GM08714 (cell line): ENCODE measurements around the gene LRFN2.

Source experiments
- H3K4me3 ChIP-seq: fragments of 200-500 bp; sonication (Bioruptor generic); 2 replicates; pipeline ENCODE4 v1.5.1; 2014; ENCODE audit warnings: mild to moderate bottlenecking, low read length, inconsistent platforms
- ZNF274 ChIP-seq: IDR thresholded peaks from 2 replicates; pipeline ENCODE4 v1.6.1; 2012; ENCODE audit warnings: mild to moderate bottlenecking, low read depth, low read length

Gene LRFN2

GRCh38 chr6:40386200-40386599 lies 201.0 kb downstream of the LRFN2 start:
- TF ChIP-seq ZNF274, result no peak

GRCh38 chr6:40383348-40384115 lies 203.6 kb downstream of the LRFN2 start:
- TF ChIP-seq ZNF274, result no peak
- H3K4me3 ChIP-seq, result no peak overlapping the region

More at GRCh38 chr6:40386200-40386599, 201.0 kb downstream of the LRFN2 start:
- H3K4me3 ChIP-seq, result no peak overlapping the region

GRCh38 chr6:40380271-40380670 lies 206.9 kb downstream of the LRFN2 start:
- TF ChIP-seq ZNF274, result no peak
- H3K4me3 ChIP-seq, result no peak overlapping the region

- H3K4me3 ChIP-seq, result no peak overlapping the region
- no peak for TF ChIP-seq ZNF274
Observed at GRCh38 chr6:40379811-40380210, 207.4 kb downstream of the LRFN2 start.

- TF ChIP-seq ZNF274, result no peak
- H3K4me3 ChIP-seq, result no peak overlapping the region
Observed at GRCh38 chr6:40378725-40379074, 208.5 kb downstream of the LRFN2 start.

- no peak for TF ChIP-seq ZNF274
- no peak overlapping the region for H3K4me3 ChIP-seq
Observed at GRCh38 chr6:40378071-40378724, 209.0 kb downstream of the LRFN2 start.

GRCh38 chr6:40377173-40377806 lies 209.9 kb downstream of the LRFN2 start:
- no peak overlapping the region for H3K4me3 ChIP-seq
- TF ChIP-seq ZNF274, result no peak

GRCh38 chr6:40376113-40376650 lies 211.0 kb downstream of the LRFN2 start:
- TF ChIP-seq ZNF274, result no peak
- no peak overlapping the region for H3K4me3 ChIP-seq

GRCh38 chr6:40373267-40373666 lies 213.9 kb downstream of the LRFN2 start:
- no peak for TF ChIP-seq ZNF274
- no peak overlapping the region for H3K4me3 ChIP-seq

GRCh38 chr6:40371621-40372020 lies 215.5 kb downstream of the LRFN2 start:
- H3K4me3 ChIP-seq, result no peak overlapping the region
- TF ChIP-seq ZNF274, result no peak

- no peak overlapping the region for H3K4me3 ChIP-seq
- TF ChIP-seq ZNF274, result no peak
Observed at GRCh38 chr6:40371095-40371494, 216.1 kb downstream of the LRFN2 start.

- no peak for TF ChIP-seq ZNF274
- no peak overlapping the region for H3K4me3 ChIP-seq
Observed at GRCh38 chr6:40369891-40370290, 217.3 kb downstream of the LRFN2 start.

GRCh38 chr6:40369042-40369441 lies 218.1 kb downstream of the LRFN2 start:
- TF ChIP-seq ZNF274, result no peak
- no peak overlapping the region for H3K4me3 ChIP-seq

- TF ChIP-seq ZNF274, result no peak
- no peak overlapping the region for H3K4me3 ChIP-seq
Observed at GRCh38 chr6:40362859-40363258, 224.3 kb downstream of the LRFN2 start.

GRCh38 chr6:40359808-40360207 lies 227.4 kb downstream of the LRFN2 start:
- no peak for TF ChIP-seq ZNF274
- H3K4me3 ChIP-seq, result no peak overlapping the region
